AML-193 (cell line): Measurements from ENCODE around the gene TAS1R1.
"Not testable (repeated sequence)": the region's sequence is repeated elsewhere in the genome, so short reads cannot be mapped to it uniquely, and the experiment has no call there.

Experiments used
- DNase-seq, 2 experiments: peaks; one replicate each; lab custom pipeline; 2025; lab: John Stamatoyannopoulos, UW

The TAS1R1 gene

GRCh38 chr1:6521536-6521935 is 33.6 kb upstream of the TAS1R1 start:
- no peak for DNase-seq

GRCh38 chr1:6523566-6523965 is 31.5 kb upstream of the TAS1R1 start:
- DNase-seq = peak; percentile 30 to 42

- DNase-seq = no peak
Observed at GRCh38 chr1:6526316-6526715, 28.8 kb upstream of the TAS1R1 start.

GRCh38 chr1:6528492-6528891 is 26.6 kb upstream of the TAS1R1 start:
- DNase-seq = no peak

GRCh38 chr1:6530504-6531160 is 24.5 kb upstream of the TAS1R1 start:
- DNase-seq = no peak

- no peak for DNase-seq
Observed at GRCh38 chr1:6531996-6532395, 23.1 kb upstream of the TAS1R1 start.

GRCh38 chr1:6534248-6534822 is 20.8 kb upstream of the TAS1R1 start:
- no peak for DNase-seq

GRCh38 chr1:6535214-6535613 is 19.9 kb upstream of the TAS1R1 start:
- no peak for DNase-seq

GRCh38 chr1:6536291-6536690 is 18.8 kb upstream of the TAS1R1 start:
- no peak for DNase-seq

GRCh38 chr1:6538956-6539355 is 16.2 kb upstream of the TAS1R1 start:
- no peak for DNase-seq

- DNase-seq = no peak
Observed at GRCh38 chr1:6544831-6545230, 10.3 kb upstream of the TAS1R1 start.

- DNase-seq = no peak
Observed at GRCh38 chr1:6545276-6546112, 9.6 kb upstream of the TAS1R1 start.

GRCh38 chr1:6546326-6546725 is 8.8 kb upstream of the TAS1R1 start:
- DNase-seq = no peak

- no peak for DNase-seq
Observed at GRCh38 chr1:6547301-6547700, 7.8 kb upstream of the TAS1R1 start.

- peak; percentile 78 for DNase-seq
Observed at GRCh38 chr1:6554031-6554906, 838 bp upstream of the TAS1R1 start, which contains the start of gene NOL9. NOL9 (minus strand) TSS chr1:6554513; CDS start chr1:6554502, 11 bp downstream.

- no peak for DNase-seq
Observed at GRCh38 chr1:6557597-6557996, 2.5 kb downstream of the TAS1R1 start.

GRCh38 chr1:6559161-6559560 is 4.1 kb downstream of the TAS1R1 start:
- DNase-seq = not testable (repeated sequence)

- no peak for DNase-seq
Observed at GRCh38 chr1:6560267-6560666, 5.2 kb downstream of the TAS1R1 start.

- no peak for DNase-seq
Observed at GRCh38 chr1:6569033-6569432, 13.9 kb downstream of the TAS1R1 start.

GRCh38 chr1:6570100-6570499 is 15.0 kb downstream of the TAS1R1 start:
- no peak for DNase-seq

GRCh38 chr1:6570987-6571386 is 15.9 kb downstream of the TAS1R1 start:
- no peak for DNase-seq
